Measurements from ENCODE around the gene ACCSL. TPM values are rescaled to one million over a fixed set of nuclear protein-coding genes. Genes with fewer than 3 reads are reported as not detected.

The ACCSL gene
- not detected for total RNA-seq

DNA sequence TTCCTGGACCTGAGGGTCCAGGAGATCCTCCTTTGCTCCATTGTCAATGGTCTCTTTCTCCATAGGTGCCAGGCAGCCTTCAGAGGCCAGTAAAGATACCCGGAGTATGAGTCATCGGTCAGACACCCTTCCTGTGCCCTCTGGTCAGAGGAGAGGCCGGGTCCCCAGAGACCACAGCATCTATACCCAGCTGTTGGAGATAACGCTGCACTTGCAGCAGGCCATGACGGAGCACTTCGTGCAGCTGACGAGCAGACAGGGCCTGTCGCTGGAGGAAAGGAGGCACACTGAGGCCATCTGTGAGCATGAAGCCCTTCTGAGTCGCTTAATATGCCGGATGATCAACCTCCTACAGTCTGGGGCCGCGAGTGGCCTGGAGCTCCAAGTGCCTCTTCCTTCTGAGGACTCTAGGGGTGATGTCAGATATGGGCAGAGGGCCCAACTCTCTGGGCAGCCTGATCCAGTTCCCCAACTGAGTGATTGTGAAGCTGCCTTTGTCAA lies at the start of gene ACCSL:
ACCSL (plus strand) TSS at position 51 of the 501 bp plus-strand sequence; CDS start at position 107, 56 bp downstream.

DNA sequence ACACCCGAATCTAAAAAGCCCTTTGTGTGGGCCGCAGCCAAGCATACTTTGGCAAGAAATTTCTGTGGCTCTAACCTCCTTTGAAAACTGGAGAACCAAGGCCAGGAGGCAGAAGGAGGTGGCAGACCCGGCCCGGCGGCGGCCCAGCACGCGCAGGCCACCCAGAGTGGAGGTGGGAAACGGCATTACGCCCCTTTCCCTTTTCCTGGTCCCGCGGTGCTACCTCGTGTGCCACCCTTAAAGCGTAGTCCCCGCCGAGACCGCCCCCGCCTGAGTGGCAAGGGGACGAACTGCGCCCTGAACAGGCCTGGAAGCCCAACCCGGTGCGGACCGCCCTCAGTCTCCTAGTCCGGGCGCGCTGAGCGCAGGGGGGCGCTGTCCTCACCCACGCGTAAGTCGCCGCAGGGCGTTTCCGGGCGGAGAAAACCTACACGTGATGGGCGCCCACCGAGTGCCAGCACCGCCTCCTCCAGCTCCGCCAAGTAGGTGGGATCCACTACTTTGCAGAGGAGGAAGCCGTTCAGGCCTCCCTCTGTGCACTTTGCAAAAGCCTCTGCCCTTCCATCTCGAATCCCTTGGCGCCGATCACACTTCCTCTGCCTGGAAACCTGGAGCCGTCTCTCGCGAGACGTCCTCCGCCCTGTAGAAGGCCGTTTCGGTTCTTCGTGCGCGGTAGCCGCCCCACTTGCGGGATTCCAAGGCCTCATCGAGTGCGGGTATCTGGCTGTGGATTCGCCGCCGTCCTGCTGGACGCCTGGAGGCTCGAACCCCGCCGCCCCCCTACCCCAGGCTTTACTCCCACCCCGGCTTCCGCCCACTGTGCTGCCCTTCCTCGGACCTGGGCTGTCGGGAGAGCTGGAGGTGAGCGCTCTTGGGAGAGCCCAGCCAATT lies 18.3 kb downstream of the ACCSL start, which contains the start of gene ACCS:
ACCS (plus strand) TSS at position 430 of the 891 bp plus-strand sequence. CDS start 1,358 bp downstream, outside the sequence.

DNA sequence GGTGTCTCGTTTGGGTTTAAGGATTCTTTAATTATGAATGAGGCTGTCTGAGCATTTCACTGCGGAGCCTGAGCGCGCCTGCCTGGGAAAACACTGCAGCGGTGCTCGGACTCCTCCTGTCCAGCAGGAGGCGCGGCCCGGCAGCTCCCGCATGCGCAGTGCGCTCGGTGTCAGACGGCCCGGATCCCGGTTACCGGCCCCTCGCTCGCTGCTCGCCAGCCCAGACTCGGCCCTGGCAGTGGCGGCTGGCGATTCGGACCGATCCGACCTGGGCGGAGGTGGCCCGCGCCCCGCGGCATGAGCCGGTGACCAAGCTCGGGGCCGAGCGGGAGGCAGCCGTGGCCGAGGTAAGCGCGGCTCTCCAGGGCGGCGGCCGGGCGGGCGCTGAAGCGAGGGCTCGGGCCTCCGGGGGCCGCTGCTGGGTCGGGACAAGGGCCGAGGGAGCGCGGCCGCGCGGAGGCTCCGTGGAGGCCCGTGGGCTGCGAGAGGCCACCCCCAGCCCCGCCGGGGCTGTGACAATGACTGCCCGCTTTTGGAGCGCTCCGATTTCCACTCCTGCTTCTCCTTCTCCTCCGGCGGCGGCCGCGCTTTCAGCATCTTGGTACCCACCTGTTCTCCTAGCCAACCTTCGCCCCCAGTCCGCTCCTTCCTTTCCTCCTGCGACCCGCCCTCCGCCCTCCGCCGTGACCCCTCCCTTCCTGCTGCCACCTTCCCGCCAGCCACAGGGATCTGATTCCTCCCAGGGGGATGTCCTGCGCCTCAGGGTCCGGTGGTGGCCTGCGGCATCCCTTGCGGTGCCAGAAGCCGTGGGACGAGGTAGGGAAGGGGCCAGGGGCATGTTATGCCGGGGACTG lies 48.0 kb downstream of the ACCSL start, which contains the start of gene EXT2:
EXT2 (plus strand) TSS at position 173 of the 854 bp plus-strand sequence. CDS start 12,035 bp downstream, outside the sequence.

Other genes with a start within 250 kb of the ACCSL start
- gene ALKBH3, start 167.2 kb upstream of the ACCSL start, total RNA-seq = 27.1 TPM
- 22.0 TPM for gene C11orf96, start 105.3 kb upstream of the ACCSL start, total RNA-seq
- 49.2 TPM for gene ACCS, start 18.3 kb downstream of the ACCSL start, total RNA-seq
- 99.1 TPM for gene EXT2, start 47.7 kb downstream of the ACCSL start, total RNA-seq

Measured in metanephros (tissue), 1 donor.